GM18909 (cell line): Measurements from ENCODE around the gene WDFY4.
A peak's percentile ranks its signal among the peaks of the same experiment; 100 is the strongest.

Source experiments
- ATAC-seq: cut with Tn5 transposase; IDR thresholded peaks from one replicate; pipeline ENCODE4 v1.9.1; 2021; ENCODE audit warnings: mild to moderate bottlenecking; ENCODE audit not compliant: unreplicated experiment, poor library complexity

WDFY4 gene

GRCh38 chr10:48786606-48787282 lies 102.1 kb downstream of the WDFY4 start:
- no peak for ATAC-seq

- ATAC-seq, result no peak
Measured at GRCh38 chr10:48788554-48788953, 103.9 kb downstream of the WDFY4 start.

GRCh38 chr10:48789486-48790456 lies 105.1 kb downstream of the WDFY4 start:
- no peak for ATAC-seq

GRCh38 chr10:48790457-48791044 lies 105.9 kb downstream of the WDFY4 start:
- ATAC-seq, result no peak

GRCh38 chr10:48791267-48791928 lies 106.7 kb downstream of the WDFY4 start:
- no peak for ATAC-seq

- no peak for ATAC-seq
Measured at GRCh38 chr10:48792121-48792520, 107.4 kb downstream of the WDFY4 start.

GRCh38 chr10:48792687-48793096 lies 108.0 kb downstream of the WDFY4 start:
- ATAC-seq, result no peak

- ATAC-seq, result no peak
Measured at GRCh38 chr10:48794074-48794473, 109.4 kb downstream of the WDFY4 start.

- ATAC-seq, result no peak
Measured at GRCh38 chr10:48796713-48797245, 112.1 kb downstream of the WDFY4 start.

GRCh38 chr10:48797830-48798229 lies 113.2 kb downstream of the WDFY4 start:
- no peak for ATAC-seq

GRCh38 chr10:48798481-48799254 lies 114.0 kb downstream of the WDFY4 start:
- ATAC-seq, result no peak

- no peak for ATAC-seq
Measured at GRCh38 chr10:48799341-48800006, 114.8 kb downstream of the WDFY4 start.

GRCh38 chr10:48800007-48800675 lies 115.5 kb downstream of the WDFY4 start:
- peak; percentile 34 for ATAC-seq

- ATAC-seq, result no peak
Measured at GRCh38 chr10:48801001-48801421, 116.3 kb downstream of the WDFY4 start.

- peak; percentile 93 for ATAC-seq
Measured at GRCh38 chr10:48802611-48803071, 118.0 kb downstream of the WDFY4 start.

- no peak for ATAC-seq
Measured at GRCh38 chr10:48803801-48804584, 119.3 kb downstream of the WDFY4 start.

GRCh38 chr10:48804740-48805182 lies 120.1 kb downstream of the WDFY4 start:
- ATAC-seq, result no peak
